NCI-H1048 (cell line): Measurements from ENCODE around the gene DDRGK1.
"Not testable (repeated sequence)": the region's sequence is repeated elsewhere in the genome, so short reads cannot be mapped to it uniquely, and the experiment has no call there.

Experiments
- DNase-seq: peaks from one replicate; lab custom pipeline; 2025; lab: John Stamatoyannopoulos, UW

Gene DDRGK1

DNA sequence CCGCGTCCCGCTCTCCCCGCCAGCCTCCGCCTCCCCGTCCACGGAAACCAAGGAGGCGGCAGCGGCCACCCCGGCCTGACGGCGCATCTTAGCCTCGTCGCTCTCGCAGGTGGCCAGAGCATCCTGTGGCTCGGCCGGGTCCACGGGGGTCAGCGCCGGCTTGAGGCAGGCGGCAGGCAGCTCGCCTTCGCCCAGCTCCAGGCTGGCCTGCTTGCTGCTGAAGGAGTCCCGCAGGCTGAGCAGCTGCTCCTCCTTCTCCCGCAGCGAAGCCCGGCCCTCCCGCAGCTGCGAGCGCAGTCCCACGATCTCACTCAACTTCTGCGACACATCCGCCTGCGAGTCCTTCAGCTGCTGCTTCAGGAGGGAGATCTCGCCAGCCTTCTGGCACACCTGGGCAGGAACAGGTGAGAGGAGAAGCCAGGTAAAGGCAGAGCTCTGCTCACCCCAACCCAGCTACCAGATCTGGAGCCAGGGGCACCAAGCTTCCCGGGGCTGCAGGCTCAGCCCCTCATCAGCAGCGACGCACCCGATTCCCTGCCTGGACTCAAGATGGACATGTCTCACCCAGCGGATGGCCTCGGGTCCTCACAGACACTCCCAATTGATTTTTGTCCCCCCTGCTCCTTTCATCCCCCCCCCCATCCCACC, 39.6 kb downstream of the DDRGK1 start:
- DNase-seq: no peak

DNA sequence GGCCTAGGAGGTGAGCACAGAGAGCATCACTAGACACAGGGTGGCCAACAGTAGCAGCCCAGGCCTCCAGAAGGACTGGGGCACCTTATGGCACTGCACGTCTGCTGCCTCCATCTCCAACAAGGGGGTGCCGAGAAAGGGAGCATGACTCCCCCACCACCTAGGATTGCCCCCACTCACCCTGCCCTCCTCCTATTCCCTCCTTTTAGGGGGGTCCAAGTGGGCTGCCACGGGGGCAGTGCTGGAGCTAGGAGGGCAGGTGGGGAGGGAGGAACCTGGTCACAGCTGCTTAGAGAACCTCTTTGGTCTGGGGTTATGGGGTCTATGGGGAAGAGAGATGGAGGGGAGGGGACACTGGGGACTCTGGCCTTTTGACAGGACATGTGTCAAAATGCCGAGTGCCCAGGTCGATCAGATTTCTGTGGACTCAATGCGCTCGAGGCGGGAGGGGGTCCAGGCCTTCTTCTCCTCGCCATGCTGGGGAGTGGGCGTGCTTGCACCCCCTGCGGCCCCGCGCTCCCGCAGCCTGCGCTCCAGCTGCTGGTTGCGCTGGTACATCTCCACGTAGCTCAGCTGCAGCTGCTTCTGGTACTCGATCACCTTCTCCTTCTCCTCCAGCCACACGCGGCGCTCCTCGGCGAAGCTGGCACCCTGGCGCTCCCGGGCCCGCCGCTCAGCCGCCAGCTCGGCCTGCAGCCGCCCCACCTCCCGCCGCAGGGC, 40.3 kb downstream of the DDRGK1 start:
- DNase-seq: no peak

DNA sequence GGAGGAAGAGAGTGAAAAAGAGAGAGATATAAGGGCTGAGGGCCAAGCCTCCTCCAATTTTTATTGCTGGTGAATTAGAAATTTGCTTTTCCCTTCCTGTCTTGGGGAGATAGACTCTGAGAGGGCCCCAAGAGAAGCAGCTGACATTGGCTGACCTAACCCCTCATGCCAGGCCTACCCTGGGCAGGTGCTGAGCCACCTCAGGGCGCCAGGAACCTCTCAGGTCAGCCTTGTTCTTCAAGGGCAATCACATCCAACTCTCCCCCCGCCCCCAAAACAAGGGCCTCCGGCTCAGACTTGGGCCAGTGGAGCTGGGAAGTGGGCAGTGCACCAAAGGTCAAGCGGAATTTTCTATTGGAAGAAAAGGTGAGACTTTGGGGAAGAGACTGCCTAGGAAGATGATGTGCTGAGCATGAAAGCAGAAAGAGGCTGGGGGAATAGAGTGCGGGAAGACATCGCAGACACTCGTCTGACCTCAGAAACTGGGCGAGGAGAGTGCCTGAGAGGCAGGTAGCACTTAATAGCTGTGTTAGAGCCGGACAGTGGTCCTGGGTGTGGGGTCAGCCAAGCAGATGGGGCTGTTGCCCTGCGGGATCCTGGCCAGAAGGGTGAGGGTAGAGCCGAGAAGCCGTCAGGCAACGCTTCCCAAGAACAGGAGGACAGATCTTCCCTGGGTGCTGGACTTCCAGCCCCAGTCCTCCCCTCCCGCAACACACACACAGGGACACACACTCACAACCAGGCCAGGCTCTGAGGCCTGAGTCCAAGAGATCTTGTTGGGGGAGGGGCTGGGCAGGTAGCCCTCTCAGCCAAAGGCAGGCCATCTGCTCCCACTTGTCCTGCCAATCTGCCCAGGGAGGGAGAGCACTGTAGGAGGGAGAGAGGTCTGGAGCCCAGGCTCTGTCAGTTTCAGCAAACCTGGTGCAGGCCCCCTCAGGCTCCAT, 41.1 kb downstream of the DDRGK1 start:
- no peak for DNase-seq

DNA sequence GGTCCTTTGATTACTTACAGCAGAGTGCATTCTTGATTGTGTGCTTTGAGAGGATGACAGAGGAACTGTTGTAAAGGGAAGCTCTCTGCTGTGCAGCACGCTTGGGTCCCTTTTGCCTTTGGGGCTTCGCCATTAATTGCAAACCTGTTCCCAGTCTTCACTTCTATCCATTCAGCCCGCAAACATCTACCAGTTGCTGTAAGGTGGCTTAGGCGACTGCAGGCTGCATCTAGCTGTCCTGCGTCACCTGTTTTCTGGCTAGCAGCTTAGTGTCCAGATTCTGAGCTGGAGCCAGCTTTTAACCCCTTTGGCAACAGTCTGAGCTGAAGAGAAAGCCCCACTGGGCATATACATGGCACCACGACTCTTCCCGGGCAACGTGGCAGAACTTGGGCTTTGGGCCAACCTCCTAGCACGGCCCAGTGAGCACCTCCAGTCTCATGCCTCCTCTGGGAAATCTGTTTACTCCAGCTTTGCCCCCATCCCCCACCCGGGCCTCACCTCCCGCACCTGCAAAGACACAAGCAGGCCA, 42.3 kb downstream of the DDRGK1 start:
- no peak for DNase-seq

DNA sequence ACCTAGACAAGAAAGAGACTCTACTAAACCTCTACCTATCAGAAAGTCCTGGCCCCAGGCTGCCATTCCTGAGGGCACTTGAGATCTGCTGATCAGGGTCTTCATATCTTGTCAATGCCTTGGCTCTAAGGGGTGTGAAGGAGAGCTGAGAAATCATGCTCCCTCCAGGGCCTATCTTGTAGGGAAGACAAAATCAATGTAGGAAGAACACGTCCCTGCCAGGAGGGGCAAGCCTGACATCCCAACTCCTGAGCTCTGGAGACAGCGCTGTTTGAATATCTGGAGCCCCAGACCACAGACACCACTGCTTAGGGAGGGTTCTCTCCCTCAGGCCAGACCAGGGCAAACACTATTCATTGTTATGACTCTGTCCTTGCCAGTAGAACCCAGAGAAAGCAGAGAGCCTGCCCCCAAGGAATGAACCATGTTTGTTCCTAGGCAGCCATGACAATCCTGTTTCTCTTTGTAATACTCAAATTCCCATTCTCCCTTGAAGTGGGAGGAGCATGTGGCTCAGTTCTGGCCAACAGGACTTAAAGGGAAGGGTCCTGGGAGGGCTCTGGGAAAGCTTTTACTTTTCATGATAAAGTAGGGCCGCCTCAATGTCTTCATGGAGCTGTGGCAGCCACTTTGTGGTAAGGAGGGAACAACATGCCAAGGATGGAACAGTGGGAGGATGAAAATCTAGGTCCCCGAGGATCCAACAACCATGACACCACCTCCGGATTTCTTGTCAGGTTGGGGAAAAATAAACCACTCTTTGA, 43.0 kb downstream of the DDRGK1 start:
- DNase-seq: no peak

DNA sequence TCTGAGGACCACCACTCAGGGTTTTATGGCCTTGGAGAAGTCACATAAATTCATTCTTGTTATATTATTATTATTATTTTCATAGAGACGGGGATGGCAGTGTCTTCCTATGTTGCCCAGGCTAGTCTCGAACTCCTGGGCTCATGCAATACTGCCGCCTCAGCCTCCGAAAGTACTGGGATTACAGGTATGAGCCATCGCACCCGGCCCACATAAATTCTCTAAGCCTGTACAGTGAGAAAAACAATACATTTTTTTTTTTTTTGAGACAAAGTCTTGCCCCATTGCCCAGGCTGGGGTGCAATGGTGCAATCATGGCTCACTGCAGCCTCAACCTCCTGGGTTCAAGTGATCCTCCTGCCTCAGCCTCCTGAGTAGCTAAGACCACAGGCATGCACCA, 44.1 kb downstream of the DDRGK1 start:
- no peak for DNase-seq

DNA sequence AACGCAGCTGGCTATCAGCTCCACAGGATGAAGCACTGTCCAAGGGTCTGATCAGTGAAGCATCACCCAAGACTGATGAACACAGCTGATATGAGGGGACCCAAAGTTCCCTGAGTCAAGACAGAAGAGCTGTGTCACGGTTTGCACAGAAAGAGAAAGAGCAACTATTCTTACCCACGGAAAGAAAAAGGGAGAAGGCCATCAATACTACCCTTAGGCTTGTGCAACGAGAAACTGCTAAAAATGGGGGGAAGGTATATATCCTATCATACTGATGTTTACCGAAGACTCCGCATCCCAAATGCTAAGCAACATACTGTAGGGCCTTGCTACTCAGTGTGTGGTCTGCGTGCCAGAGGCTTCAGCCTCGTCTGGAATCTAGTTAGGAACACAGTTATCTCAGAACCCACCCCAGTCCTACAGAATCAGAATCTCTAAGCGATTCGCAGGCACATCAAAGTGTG, 45.5 kb downstream of the DDRGK1 start:
- DNase-seq: no peak

DNA sequence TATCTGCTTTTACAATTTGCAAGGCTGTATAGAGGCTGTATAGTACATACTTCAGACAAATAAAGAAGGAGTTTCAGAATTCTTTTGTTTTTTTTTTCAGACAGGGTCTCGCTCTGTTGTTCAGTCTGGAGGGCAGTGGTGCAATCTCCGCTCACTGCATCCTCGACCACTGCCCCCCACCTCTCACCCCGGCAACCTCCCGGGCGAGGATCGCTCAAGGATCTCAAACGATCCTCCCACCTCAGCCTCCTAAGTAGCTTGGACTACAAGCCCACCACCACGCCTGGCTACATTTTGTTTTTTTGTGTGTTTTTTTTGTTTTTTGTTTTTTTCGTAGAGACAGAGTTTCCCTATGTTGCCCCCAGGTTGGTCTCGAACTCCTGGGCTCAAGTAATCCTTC, 46.7 kb downstream of the DDRGK1 start:
- DNase-seq: no peak

DNA sequence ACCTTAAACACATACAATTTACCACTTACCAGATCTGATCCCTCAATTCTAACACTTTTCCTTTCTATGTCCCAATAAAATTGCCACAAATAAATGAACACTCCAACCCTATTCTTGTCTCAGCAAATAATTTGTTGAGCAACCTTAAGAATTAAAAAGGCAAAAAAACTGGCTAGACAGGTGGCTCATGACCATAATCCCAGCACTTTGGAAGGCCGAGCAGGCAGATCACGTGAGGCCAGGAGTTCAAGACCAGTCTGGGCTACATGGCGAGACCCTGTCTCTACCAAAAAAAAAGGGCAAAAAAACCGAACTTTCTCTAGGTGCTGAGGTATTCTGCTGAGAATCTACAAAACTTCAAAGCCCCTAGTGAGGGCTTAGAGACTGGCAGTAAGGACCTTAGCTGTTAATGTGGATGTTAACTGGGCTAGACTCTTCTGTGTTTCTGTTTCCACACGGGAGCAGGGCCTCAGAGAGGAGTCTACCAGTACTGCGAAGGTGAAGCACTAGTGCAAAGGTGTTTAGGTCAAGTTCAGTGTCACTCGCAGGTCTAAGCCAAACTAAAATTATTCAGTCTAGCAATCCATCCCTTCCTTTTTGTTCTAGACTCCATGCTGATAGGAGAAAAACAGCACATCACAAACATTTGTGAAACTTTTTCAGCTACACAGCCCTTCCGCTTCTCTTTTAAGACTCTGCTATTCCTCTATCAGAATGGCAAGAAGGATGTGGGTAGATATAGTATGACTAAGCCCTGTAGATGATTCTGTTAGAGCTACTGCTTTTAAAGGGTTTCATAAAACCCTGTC, 47.5 kb downstream of the DDRGK1 start:
- no peak for DNase-seq

DNA sequence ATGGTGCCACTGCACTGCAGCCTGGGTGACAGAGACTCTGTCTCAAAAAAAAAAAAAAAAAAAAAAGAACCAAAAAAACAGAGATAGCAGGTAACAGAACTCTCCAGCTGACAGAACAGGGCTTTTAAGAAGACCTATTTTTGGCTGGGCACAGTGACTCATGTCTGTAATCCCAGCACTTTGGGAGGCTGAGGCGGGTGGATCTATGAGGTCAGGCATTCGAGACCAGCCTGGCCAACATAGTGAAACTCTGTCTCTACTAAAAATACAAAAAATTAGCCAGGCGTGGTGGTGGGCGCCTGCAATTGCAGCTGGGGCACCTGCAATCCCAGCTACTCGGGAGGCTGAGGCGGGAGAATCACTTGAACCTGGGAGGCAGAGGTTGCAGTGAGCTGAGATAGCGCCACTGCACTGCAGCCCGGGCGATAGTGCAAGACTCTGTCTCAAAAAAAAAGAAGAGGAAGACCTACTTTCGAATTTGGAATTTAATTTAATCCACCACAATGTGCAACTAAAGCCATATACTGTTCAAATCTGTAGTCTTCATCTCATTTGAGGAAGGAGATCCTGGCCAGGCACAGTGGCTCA, 52.3 kb downstream of the DDRGK1 start:
- not testable (repeated sequence) for DNase-seq

DNA sequence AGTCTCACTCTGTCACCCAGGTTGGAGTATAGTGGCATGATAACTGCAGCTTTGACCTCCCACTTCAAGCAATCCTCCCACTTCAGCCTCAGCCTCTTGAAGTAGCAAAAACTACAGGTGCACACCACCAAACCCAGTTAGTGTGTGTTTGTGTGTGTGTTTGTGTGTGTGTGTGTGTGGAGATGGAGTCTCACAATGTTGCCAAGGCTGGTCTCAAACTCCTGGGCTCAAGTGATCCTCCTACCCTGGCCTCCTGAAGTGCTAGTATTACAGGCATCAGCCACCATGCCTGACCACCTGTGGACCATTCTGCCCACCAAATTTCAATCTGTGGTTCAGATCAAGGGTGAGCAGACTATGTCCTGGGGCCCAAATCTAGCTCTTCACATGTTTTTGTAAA, 53.6 kb downstream of the DDRGK1 start:
- DNase-seq: no peak

DNA sequence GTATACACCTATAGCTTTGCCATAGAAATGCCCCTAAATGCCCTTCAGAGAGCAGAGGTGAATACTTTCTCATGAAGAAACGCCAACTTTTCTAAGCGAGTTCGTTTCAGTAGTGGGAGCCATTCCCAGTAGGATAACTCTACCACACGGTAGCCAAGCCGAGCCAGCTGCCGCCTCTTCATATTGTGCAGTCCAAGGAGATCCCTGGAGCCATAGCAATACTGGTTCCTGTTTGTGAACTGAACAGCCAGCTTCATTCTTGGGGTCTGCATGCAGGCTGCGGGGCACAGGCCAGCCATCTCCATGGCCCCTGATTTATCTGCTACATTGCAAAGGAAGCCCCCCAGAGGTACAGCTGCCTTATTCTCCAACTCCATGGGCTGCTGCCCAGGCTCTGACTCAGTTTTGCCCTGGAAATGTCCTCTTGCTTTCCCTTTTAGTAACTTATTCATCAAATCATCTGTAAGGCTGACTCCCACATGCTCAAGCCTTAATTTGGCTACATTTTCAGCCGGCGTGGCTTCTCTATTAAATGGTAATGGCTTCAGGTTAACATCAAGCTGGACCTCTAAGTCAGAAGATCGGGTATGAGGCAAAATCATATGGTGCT, 57.6 kb downstream of the DDRGK1 start:
- DNase-seq: no peak

DNA sequence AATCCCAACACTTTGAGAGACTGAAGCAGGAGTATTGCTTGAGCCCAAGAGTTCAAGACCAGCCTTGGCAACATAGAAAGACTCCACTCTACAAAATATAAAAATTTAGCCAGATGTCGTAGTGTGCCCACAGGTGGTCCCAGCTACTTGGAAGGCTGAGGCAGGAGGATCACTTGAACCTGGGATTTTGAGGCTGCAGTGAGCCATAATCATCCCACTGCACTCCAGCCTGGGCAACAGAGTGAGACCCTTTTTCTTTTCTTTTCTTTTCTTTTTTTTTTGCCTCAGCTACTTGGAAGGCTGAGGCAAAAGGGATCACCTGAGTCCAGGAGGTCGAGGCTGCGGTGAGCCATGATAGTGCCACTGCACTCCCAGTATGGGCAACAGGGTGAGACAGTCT, 62.7 kb downstream of the DDRGK1 start:
- DNase-seq: no peak
